ENCODE measurements around the gene ARHGAP42.

The ARHGAP42 gene

GRCh38 chr11:100761841-100762240, 74.8 kb downstream of the ARHGAP42 start:
- DNase-seq: no peak

DNA sequence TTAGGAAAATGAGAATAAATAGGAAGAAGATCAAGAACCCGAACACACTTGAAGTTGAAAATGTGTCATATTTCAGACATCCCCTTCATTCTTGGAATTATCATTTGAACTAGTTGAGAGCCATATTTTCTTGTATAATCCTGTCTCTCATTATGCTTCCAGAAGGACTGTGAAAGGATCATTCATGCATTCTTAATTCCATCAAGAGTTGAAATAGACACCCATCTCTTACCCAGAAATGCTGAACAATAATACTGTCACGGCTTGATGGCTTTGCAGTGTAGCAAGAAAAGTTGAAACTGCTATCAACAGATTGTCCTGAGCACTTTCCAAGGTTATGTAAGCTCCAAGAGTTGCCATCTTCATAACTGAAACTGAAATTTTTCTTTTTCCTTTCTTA, 79.7 kb downstream of the ARHGAP42 start:
- DNase-seq: no peak

GRCh38 chr11:100769165-100769564, 82.1 kb downstream of the ARHGAP42 start:
- no peak for DNase-seq

- no peak for DNase-seq
Measured at GRCh38 chr11:100769617-100770016, 82.5 kb downstream of the ARHGAP42 start.

DNA sequence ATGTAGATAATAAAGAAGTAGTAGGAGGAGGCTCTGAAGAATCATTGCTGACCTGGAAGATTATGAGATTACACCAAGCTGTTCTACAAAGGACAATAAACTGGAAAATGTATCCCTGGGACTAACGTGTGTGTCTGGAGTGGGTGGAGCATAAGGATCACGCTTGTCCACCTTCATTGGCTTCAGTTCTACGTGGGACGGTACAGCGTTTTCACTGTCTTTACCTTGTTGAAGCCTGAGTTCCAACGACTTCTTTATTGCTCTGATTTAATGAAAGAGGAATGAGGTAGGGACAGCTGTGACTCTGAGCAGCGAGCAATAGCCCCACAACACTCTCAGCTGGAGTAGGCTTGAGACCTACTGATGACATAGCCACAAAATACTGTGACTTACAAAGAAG, 87.0 kb downstream of the ARHGAP42 start:
- DNase-seq: no peak

GRCh38 chr11:100774859-100775258, 87.8 kb downstream of the ARHGAP42 start:
- DNase-seq: no peak

DNA sequence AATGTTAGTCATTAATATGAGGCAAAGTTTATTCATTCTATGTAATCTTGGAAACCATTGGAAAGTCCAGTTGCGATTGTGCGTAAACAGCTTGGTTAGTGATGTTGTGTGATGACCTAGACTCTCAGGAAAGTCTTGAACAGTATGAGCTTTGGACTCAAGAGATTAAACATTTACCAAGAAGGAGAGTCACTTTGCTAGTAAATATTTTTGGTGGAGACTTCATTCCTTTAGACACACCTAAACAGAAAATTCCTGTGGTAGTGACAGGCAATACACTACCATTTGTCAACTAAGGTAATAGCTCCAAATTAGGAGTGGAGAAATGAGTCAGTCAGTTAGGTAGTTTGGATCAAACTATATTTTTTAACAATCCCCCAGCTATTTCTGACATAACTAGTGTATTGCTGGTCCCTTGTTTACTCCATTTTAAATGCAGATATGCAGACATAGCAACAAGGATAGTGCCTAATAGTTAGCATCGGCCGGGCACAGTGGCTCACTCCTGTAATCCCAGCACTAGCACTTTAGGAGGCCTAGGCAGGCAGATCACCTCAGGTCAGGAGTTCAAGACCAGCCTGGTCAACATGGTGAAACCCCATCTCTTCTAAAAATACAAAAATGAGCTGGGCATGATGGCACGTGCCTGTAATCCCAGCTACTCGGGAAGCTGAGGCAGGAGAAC, 89.3 kb downstream of the ARHGAP42 start:
- no peak for DNase-seq

DNA sequence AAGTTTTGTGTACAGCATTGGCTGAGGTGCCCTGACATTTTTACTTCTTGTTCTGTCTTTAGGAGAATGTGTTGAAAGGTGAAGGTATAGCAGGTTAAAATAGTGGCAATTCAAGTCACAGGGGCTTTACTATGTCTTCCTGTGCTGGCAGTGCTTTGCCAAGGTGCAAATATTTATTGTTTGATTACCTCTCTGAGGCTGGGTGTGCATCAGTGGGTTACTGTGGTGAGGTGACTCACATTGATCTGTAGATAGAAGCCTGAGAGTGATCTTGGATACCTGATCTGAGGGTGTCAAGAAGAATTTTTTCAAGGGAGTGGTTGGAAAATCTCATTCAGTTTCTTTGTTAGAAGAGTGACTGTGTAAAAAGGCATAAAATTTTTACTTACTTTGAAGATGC, 90.0 kb downstream of the ARHGAP42 start:
- no peak for DNase-seq

DNA sequence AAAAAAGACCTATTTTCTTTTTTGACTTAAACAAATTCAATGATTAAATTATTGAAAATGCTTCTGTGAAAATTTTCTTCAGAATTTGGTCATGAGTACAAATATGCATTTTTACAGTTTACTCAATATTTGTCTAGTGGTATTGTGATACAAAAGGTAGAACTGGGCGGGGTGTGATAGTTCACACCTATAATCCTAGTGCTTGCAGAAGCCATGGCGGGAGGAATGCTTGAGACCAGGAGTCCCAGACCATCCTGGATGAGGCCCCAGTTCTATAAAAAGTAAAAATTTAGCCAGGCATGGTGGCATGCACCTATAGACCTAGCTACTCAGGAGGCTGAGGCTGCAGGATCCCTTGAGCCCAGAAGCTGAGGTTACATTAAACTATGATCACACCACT, 90.6 kb downstream of the ARHGAP42 start:
- DNase-seq: no peak

GRCh38 chr11:100778166-100778785, 91.2 kb downstream of the ARHGAP42 start:
- DNase-seq: no peak

DNA sequence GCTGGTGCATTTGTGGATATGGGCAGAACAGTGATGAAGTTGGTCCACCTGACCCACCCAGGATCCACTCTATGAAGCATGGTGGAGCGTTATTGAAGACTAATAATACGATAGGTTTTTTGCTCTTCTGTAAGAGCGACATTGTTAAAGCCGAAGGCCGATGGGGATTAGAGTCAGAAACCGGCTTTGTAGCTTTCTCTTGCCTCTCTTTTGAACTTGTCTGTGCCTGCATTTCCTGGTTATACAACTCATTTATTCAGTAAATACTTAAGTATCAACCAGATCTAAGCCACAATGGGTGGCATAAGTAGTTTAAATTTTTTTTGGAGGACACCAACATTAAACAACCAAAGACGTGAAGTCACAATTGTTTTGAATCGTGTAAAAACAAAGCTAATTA, 93.4 kb downstream of the ARHGAP42 start:
- DNase-seq: no peak

GRCh38 chr11:100785148-100785983, 98.3 kb downstream of the ARHGAP42 start:
- DNase-seq: no peak

GRCh38 chr11:100788561-100789295, 101.6 kb downstream of the ARHGAP42 start:
- no peak for DNase-seq

- DNase-seq: no peak
Measured at GRCh38 chr11:100789500-100789899, 102.4 kb downstream of the ARHGAP42 start.

- DNase-seq: no peak
Measured at GRCh38 chr11:100790073-100790472, 103.0 kb downstream of the ARHGAP42 start.

DNA sequence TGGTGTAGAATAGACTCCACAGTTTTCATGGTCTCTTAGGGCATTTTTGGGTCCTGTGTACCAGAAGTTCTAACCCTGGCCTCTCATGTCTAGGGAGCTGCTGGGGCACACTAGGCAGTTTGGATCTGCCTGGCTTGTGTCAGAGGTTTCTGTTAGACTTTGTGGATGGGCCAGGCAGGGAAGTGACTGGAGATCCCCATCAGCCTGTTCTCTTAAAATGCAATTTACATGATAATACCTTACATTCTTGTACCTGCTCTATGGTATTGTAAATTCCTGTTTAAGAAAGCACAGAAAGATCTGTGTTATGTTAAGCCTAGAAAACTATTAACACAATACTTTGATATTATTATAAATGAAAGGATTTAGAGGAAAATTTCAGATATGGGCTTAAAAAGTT, 104.0 kb downstream of the ARHGAP42 start:
- DNase-seq: no peak

DNA sequence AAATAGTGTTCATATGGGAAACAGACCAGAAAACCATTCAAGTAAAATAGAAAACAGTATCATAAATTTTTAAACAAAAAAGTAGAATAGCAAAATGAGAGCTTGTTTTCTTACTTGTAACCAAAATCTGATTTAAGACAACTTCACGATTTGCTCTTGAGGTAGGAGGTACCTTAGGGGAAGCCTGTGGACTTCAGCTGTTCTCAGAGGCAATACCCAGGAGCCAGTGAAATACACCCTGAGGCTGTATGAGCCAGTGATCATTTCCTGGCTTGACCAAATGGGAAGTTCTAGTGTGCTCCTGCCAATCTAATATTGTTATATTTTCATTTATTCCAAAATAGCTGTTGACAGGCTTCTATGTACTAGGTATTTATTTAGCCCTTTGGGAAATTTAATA, 104.8 kb downstream of the ARHGAP42 start:
- DNase-seq: no peak

GRCh38 chr11:100793525-100793924, 106.4 kb downstream of the ARHGAP42 start:
- no peak for DNase-seq

DNA sequence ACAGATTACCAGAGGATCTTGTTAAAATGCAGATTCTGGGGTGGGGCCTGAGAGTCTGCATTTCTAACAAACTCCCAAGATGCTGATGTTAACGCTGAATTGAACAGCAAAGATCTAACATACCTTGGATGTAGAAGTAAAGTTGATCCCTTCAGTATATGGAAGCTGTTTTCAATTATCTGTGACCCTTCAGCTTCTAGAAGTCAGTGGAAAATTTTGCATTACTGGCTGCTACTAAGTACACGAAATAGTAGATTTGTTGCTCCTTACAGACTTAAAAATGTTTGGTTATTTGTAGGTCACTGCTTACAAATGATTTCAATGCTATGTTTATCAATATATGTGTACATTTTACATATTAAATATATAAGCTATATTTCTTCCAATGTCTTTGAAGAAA, 107.4 kb downstream of the ARHGAP42 start:
- no peak for DNase-seq

GRCh38 chr11:100799445-100799844, 112.4 kb downstream of the ARHGAP42 start:
- DNase-seq: no peak

GRCh38 chr11:100800202-100800601, 113.1 kb downstream of the ARHGAP42 start:
- DNase-seq: no peak

DNA sequence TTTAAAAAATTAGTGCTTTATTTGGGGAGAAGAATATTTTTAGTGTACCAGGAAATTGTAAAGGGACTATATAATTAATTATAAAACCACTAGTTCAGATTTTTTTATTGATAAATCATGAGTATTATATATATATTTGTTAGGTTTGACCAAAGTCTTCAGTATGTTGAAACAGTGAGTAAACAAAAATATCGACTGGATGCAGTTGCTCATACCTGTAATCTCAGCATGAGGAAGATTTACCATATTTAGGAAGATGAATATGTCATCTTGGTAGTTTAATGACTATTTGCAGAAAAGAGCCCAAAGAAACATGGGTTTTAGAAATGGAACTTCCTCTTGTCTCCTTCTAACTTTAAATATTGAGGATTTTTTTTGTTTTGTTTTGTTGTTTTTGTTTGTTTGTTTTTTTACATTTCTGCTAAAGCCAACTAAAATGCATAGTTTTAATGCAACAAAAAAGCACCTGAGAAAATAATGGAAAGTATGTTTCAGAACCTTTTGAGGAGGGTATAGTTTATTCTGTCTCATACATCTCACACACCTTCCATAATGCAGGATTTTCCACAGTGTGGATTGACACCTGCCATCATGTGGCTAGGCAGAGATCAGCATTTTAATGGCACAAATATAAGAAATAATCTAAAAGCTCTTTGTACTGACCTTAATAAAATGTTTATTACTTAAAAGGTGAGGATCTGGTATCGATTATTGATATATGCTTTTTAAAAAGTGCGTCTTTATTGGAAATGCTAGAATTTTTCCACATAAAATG, 114.3 kb downstream of the ARHGAP42 start:
- DNase-seq: no peak

All from stimulated activated CD4-positive, alpha-beta T cell treated with anti-CD3 and anti-CD28 coated beads, Interleukin-2, amount 100 ng/mL, for 48 hours (primary cell).